Putamen (tissue), 1 donor: Measurements from ENCODE around the gene MYH14.
"Not testable (repeated sequence)": the region's sequence is repeated elsewhere in the genome, so short reads cannot be mapped to it uniquely, and the experiment has no call there.

Experiments used
- DNase-seq: peaks from one replicate; pipeline ENCODE4 v3.0.0-alpha.2; 2016; ENCODE audit warnings: low spot score

MYH14 gene

GRCh38 chr19:50333235-50333736 lies 129.9 kb downstream of the MYH14 start:
- peak; percentile 92 for DNase-seq

- DNase-seq, result peak; percentile 84
Observed at GRCh38 chr19:50333737-50334617, 130.6 kb downstream of the MYH14 start.

DNA sequence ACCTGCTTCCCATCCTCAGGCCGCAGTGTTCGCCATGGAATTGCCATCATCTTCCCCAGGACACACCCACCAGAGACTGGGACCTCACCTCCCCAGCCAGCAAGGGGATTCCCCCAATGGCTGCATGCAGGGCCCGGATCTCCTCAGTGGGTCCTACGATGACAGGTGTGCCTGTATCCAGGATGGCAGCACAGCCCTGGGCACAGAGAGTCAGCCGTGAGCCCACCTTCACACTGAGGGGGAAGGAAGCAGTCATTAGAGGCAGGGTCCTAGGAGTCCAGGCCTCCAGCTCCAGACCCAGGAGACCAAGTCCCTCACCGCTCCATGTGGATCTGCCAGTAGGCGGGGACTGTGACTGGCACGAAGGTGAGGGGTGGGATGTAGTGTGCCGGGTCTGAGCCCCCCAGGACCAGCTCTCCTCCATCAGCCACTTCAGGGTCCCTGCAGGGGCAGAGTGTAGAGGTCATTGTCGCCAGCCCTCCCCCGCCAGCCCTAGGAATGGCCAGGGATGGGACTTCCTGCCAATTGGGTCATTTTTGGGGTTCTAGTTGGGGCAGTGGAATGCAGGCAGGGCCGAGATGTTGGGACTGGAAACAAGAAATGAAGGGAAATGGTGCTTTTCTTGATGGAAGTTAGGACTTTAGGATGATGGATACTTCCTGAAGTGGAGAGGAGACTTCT lies 131.5 kb downstream of the MYH14 start:
- no peak for DNase-seq

- DNase-seq, result not testable (repeated sequence)
Observed at GRCh38 chr19:50337031-50337430, 133.6 kb downstream of the MYH14 start.

- DNase-seq, result no peak
Observed at GRCh38 chr19:50340331-50340730, 136.9 kb downstream of the MYH14 start.

DNA sequence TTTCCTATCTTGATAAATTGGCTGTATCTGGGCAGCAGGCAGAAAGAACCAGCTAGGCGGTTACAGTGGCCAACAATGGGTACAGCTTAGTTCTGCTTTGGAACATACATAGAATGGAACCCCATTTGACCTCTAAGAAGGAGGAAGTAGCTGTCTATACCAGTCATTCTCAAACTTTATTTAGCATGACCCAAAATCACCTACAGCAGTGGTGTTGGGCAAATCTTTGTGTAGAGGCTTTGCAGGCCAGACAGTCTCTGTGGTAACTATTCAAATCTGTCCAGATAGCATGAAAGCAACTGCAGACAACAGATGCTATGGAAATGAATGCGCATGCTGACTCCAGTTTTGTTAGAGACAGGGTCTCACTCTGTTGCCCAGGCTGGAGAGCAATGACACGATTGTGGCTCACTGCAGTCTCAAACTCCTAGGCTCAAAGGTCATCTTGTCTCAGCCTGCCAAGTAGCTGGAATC lies 137.7 kb downstream of the MYH14 start:
- DNase-seq, result no peak

GRCh38 chr19:50344661-50345318 lies 141.4 kb downstream of the MYH14 start:
- no peak for DNase-seq

GRCh38 chr19:50347089-50347581 lies 143.7 kb downstream of the MYH14 start:
- DNase-seq, result not testable (repeated sequence)

- DNase-seq, result no peak
Observed at GRCh38 chr19:50349277-50350057, 146.0 kb downstream of the MYH14 start.

DNA sequence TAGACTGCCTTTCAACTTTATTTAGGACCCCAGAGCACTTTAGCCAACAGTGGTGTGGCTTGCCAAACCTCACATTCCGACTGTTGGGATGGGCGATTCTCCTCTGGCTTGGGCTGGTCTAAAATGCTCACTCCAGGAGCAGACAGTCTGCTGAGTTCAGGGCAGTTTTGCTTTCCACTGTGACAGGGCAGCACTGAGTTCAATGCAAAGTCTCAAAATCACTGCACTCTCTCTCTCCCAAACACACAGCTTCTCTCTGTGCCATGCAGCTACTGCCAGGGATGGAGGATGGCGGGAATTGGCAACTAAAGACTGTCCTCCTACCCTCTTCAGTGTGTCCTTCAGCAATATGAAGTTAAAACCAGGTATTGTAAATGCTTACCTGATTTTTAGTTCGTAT lies 148.8 kb downstream of the MYH14 start:
- no peak for DNase-seq

DNA sequence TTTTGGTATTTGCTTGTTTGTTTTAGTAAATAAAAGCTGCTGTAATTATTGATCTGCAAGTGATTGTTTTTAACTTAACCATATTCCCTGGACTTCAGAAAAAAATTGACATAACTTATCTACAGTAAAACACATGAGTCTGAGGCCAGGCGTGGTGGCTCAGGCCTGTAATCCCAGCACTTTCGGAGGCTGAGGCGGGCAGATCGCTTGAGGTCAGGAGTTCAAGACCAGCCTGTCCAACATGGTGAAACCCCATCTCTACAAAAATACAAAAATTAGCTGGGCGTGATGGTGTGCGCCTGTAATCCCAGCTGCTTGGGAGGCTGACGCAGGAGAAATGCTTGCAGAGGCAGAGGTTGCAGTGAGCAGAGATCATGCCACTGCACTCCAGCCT lies 150.1 kb downstream of the MYH14 start:
- not testable (repeated sequence) for DNase-seq

DNA sequence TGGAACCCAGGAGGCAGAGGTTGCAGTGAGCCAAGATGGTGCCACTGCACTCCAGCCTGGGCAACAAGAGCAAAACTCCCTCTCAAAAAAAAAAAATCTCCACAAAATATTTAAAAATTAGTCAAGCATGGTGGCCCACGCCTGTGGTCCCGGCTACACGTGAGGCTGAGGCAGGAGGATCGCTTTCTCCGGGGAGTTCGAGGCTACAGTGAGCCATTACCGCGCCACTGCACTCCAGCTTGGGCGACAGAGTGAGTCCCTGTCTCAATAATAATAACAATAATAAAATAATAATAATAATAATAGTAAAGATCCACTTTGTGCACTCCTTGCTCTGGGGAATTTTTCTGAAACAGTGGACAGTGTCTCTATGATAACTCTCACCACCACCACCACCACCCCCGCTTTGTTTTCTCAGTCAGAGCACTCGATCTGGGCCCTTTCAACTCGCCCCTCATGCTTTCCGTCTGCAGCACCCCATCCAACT lies 153.3 kb downstream of the MYH14 start:
- DNase-seq, result no peak

- peak; percentile 79 for DNase-seq
Observed at GRCh38 chr19:50357178-50358100, 154.0 kb downstream of the MYH14 start.

GRCh38 chr19:50358483-50359327 lies 155.3 kb downstream of the MYH14 start:
- peak; percentile 66 for DNase-seq

- DNase-seq, result no peak
Observed at GRCh38 chr19:50359328-50359818, 156.0 kb downstream of the MYH14 start.
